Retinal pigment epithelial cell (primary cell): ENCODE measurements around the gene NFATC2.

ENCODE experiments used
- DNase-seq: peaks from one replicate; pipeline ENCODE4 v3.0.0-alpha.2; 2010; ENCODE audit warnings: low read depth
- H3K4me3 ChIP-seq: 2 replicates; pipeline ENCODE4 v1.5.1; 2011; ENCODE audit warnings: mild to moderate bottlenecking, low read length, control low read depth, moderate library complexity
- TF ChIP-seq, protein P1 (sequence below): conservative IDR thresholded peaks from 2 replicates; pipeline ENCODE4 v1.5.1; 2011; ENCODE audit warnings: low read depth, low read length, control low read depth, inconsistent platforms

Gene NFATC2

DNA sequence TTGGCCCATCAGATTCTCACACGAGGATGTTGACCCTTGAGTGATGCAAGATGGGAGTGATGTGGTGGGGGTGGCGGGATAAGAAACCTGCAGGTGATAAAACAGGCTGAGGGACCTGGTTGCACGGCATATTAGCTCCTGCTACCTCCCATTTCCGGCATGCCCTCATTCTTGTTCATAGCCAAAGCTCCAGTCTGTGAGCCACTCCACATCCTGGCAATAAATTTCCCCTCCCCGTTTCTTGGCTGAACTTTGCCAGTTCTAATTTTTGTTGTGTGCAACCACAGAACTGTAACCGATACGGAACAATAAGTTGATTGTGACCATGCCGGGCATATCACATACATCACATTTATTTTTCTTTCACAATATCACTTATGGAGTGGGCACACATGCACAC is 41.6 kb upstream of the NFATC2 start:
- TF ChIP-seq, protein P1, sequence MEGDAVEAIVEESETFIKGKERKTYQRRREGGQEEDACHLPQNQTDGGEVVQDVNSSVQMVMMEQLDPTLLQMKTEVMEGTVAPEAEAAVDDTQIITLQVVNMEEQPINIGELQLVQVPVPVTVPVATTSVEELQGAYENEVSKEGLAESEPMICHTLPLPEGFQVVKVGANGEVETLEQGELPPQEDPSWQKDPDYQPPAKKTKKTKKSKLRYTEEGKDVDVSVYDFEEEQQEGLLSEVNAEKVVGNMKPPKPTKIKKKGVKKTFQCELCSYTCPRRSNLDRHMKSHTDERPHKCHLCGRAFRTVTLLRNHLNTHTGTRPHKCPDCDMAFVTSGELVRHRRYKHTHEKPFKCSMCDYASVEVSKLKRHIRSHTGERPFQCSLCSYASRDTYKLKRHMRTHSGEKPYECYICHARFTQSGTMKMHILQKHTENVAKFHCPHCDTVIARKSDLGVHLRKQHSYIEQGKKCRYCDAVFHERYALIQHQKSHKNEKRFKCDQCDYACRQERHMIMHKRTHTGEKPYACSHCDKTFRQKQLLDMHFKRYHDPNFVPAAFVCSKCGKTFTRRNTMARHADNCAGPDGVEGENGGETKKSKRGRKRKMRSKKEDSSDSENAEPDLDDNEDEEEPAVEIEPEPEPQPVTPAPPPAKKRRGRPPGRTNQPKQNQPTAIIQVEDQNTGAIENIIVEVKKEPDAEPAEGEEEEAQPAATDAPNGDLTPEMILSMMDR: no peak
- no peak overlapping the region for H3K4me3 ChIP-seq
- no peak for DNase-seq

DNA sequence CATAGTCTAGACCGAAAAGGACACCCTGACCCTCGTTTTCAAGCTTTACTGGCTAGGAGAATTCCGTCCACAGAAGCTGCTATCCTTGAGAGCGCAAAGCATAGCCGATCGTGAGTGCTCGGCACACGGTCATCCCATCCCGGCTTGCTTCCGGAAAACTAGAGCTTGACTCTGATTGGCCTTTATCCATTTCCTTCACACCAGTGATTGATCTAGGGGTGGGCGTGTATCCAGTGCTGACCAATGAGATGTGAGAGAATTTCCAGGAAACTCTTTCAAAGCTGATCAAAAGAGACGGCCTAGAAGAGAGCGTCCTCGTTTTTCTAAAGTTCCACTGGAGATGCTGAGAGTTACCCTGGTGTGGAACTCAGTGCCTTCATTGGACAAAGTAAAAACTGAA is 41.0 kb upstream of the NFATC2 start:
- no peak for DNase-seq
- no peak overlapping the region for H3K4me3 ChIP-seq
- TF ChIP-seq, protein P1: no peak

DNA sequence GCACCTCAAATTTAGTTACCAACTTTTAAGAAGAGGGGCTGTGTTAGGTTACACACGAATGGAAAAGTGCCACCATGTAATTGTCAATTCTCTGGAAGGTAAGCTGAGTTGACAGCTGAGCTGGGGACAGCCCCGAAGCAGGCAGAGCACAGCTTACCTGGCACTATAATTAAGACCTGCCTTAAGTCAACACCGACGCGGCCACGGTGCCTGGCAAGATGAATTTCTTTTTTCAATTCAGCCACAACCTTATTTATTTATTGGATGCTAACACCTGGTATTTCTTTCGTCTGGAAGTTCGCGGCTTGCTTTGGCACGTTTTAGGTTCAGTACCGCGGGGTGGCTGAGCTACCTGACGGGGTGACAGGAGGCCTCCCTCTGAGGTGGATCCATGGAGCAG is 40.6 kb upstream of the NFATC2 start:
- H3K4me3 ChIP-seq: no peak overlapping the region
- DNase-seq: no peak
- TF ChIP-seq, protein P1: no peak

DNA sequence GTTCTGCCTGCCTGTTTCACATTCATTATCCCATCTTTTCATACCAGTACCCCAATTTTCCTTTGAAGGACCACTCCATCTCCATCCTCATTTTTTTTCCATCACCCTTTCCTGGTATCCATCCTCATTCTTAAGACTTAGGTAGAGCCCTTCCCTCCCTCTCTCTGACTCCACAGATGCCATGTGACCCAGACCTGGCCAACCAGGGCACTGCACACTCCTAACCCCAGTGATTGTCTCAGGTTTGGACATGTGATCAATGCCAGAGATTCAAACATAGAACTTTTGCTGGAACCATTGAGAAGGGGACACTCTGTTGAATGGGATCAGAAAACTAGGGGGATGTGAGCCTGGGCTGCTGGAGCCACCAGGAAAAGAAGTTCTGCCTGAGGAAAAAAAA is 39.1 kb upstream of the NFATC2 start:
- no peak overlapping the region for H3K4me3 ChIP-seq
- DNase-seq: no peak
- TF ChIP-seq, protein P1: no peak

DNA sequence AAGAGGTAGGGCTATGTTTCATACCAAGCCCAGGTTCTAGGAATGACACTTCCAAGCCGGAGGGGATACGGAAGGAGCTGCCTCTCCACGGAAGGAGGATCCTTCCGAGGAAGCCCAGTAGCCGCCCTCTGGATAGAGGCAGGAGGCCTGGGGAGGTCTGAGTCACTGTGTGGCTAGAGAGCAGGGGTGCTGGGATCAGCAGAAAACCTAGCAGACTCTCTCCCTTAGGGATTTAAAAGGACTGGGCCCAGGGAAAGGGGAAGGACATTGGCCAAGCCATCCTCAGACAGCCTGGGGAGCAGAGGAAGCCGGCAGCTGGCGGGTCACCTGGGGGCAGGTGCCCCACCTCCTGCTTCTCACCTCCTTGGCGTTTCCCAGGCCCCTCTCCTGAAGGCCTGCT is 36.6 kb upstream of the NFATC2 start:
- DNase-seq: no peak
- TF ChIP-seq, protein P1: no peak
- no peak overlapping the region for H3K4me3 ChIP-seq

DNA sequence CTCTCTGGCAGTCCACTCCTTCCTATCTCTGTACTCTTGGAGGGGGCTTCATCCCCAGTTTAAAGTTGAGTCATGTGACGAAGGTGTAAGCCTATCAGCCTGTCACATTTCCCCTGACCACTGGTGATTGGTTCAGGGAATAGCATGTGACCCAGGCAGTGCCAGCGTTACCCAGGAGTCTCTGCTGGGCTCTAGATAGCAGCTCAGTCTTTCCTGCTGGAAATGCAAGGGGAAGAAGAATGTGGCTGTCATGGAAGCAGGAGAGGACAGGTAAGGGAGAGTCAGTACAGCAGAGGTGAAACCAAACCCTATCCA is 35.6 kb upstream of the NFATC2 start:
- H3K4me3 ChIP-seq: no peak overlapping the region
- TF ChIP-seq, protein P1: no peak
- no peak for DNase-seq

DNA sequence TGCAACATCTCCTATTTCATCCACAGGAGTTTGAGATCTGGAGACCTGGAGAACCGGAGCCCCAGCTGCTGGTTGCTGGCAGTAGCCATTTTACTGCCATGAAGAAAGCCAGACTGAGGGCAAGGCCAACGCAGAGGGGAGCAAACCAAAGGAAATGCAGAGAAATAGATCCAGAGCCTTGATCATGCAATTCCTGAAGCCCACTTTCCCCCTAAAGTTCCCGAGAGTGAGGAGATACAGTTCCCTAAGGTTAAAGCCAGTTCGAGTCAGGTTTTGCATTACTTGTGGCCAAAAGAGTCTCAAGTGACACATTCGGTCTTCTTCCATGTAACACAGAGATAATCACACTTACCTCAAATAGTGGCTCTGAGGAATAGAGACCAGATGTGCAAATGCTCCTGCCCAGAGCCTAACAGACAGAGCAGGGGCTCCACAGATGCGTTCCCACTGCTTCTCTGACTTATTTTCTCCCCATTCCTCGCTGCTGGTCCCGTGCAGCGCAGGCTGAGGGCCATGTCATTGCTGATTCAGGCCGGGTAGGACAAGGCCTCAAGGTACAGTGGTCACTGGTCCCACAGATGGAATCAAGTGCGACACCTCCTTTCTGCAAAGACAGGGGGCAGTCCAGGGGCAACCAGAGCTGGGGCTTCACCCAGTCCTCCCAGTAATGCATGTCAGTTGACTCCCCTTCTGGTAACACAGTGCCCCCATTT is 35.1 kb upstream of the NFATC2 start:
- H3K4me3 ChIP-seq: no peak overlapping the region
- DNase-seq: no peak
- TF ChIP-seq, protein P1: no peak
